GM12878 (cell line): ENCODE data around the gene KLF8. TPM values are rescaled to one million over a fixed set of nuclear protein-coding genes. Genes with fewer than 3 reads are reported as not detected.

Experiments
- ATAC-seq: fragments of 200-7000 bp; cut with Tn5 transposase; 3 replicates; pipeline ENCODE4 v1.9.1; 2020; ENCODE audit warnings: mild to moderate bottlenecking, moderate library complexity
- BruUV-seq: library from RNA; stranded (reverse); fragments of 400-500 nt; replicated peaks from 2 replicates; lab custom pipeline; 2021; lab: Mats Ljungman, UMichigan
- CTCF ChIA-PET: fragments of 300-600 bp; sonication (Branson Sonifier 250); formaldehyde crosslinking; extraction: SDS; loops from one replicate; lab custom pipeline; 2021; ENCODE audit warnings: inconsistent platforms; lab: Yijun Ruan, JAX
- POLR2A ChIA-PET: fragments of 350-600 bp; formaldehyde crosslinking; extraction: SDS; loops from one replicate; lab custom pipeline; 2021; ENCODE audit warnings: inconsistent platforms; lab: Charles Lee
- RAD21 ChIA-PET: fragments of 300-600 bp; sonication (Branson Sonifier 250); formaldehyde crosslinking; loops from one replicate; lab custom pipeline; 2023; ENCODE audit warnings: antibody characterized with exemption; ENCODE audit not compliant: unreplicated experiment; lab: Charles Lee
- SMC1A ChIA-PET: fragments of 300-600 bp; sonication (Branson Sonifier 250); formaldehyde crosslinking; loops from one replicate; lab custom pipeline; 2023; ENCODE audit not compliant: unreplicated experiment, uncharacterized antibody; lab: Charles Lee
- DNase-seq: peaks from one replicate; pipeline ENCODE4 v3.0.0-alpha.2; 2011; ENCODE audit warnings: low read depth, low spot score
- FAIRE-seq: peaks from 3 replicates; lab custom pipeline; 2011; peaks lifted over from hg19 to GRCh38; lab: Jason Lieb, UNC
- H2AFZ ChIP-seq: 2 replicates; pipeline ENCODE4 v1.6.0; 2011; ENCODE audit warnings: low read depth, low read length, control low read depth; ENCODE audit not compliant: control insufficient read depth
- H3K27ac ChIP-seq: 2 replicates; pipeline ENCODE4 v1.5.1; 2011; ENCODE audit warnings: control low read depth; ENCODE audit not compliant: control insufficient read depth, insufficient read depth
- H3K27me3 ChIP-seq, 2 experiments: replicated peaks in 1 of 2; 2 replicates each; pipeline versions ENCODE4 v1.6.0 to v1.6.1; 2011; ENCODE audit warnings: low read length in 1 of 2; ENCODE audit not compliant: control insufficient read depth in 2 of 2, insufficient read depth in 2 of 2
- H3K36me3 ChIP-seq, 2 experiments: 2 replicates each; pipeline ENCODE4 v1.5.1; 2011; ENCODE audit warnings: low read length in 1 of 2; ENCODE audit not compliant: control insufficient read depth in 2 of 2, insufficient read depth in 2 of 2
- H3K4me1 ChIP-seq: 2 replicates; pipeline ENCODE4 v1.6.1; 2011; ENCODE audit warnings: mild to moderate bottlenecking, low read length, moderate library complexity, mixed read lengths; ENCODE audit not compliant: control insufficient read depth, insufficient read depth
- H3K4me2 ChIP-seq: 2 replicates; pipeline ENCODE4 v1.6.0; 2011; ENCODE audit warnings: control low read depth; ENCODE audit not compliant: control insufficient read depth, insufficient read depth
- H3K4me3 ChIP-seq: fragments of 200-600 bp; sonication (generic); 2 replicates; pipeline ENCODE4 v1.5.1; 2016
- H3K79me2 ChIP-seq: 2 replicates; pipeline ENCODE4 v1.6.0; 2011; ENCODE audit warnings: low read length; ENCODE audit not compliant: control insufficient read depth, insufficient read depth
- H3K9ac ChIP-seq: 2 replicates; pipeline ENCODE4 v1.8.0; 2011; ENCODE audit warnings: low read length, control low read depth, mixed read lengths; ENCODE audit not compliant: control insufficient read depth, insufficient read depth
- H3K9me3 ChIP-seq: replicated peaks from 3 replicates; pipeline ENCODE4 v1.5.1; 2011; ENCODE audit warnings: mild to moderate bottlenecking, low read length; ENCODE audit not compliant: control insufficient read depth, insufficient read depth
- H4K20me1 ChIP-seq: 2 replicates; pipeline ENCODE4 v1.6.0; 2011; ENCODE audit not compliant: control insufficient read depth, insufficient read depth
- CHD2 ChIP-seq: IDR thresholded peaks from 2 replicates; pipeline ENCODE4 v1.6.1; 2011; ENCODE audit warnings: low read depth, low read length, improper control_type of control experiment, borderline replicate concordance
- EZH2 ChIP-seq: IDR thresholded peaks from 2 replicates; pipeline ENCODE4 v1.6.1; 2012; ENCODE audit warnings: low read depth, mild to moderate bottlenecking, control low read depth, inconsistent platforms, low read length, borderline replicate concordance; ENCODE audit not compliant: control insufficient read depth
- HDAC6 ChIP-seq: fragments of 200-600 bp; sonication (generic); IDR thresholded peaks from one replicate; pipeline ENCODE4 v1.8.0; 2017; ENCODE audit warnings: antibody characterized with exemption; ENCODE audit not compliant: unreplicated experiment
- HDGF ChIP-seq: fragments of 450-650 bp; IDR thresholded peaks from 2 replicates; pipeline ENCODE4 v1.6.1; 2016; ENCODE audit warnings: antibody characterized with exemption
- IKZF2 ChIP-seq, 2 experiments: fragments of 450-650 bp; IDR thresholded peaks; 2 replicates each; pipeline ENCODE4 v1.6.1; 2017; ENCODE audit warnings: mild to moderate bottlenecking in 2 of 2, moderate library complexity in 2 of 2
- NKRF ChIP-seq: fragments of 450-650 bp; conservative IDR thresholded peaks from 2 replicates; pipeline ENCODE4 v1.6.1; 2017; ENCODE audit warnings: mild to moderate bottlenecking, moderate library complexity
- PAX5 ChIP-seq: IDR thresholded peaks from 2 replicates; pipeline ENCODE4 v1.6.1; 2011; ENCODE audit warnings: low read depth, low read length, borderline replicate concordance
- RAD21 ChIP-seq: IDR thresholded peaks from 2 replicates; pipeline ENCODE4 v1.6.1; 2011; ENCODE audit warnings: mild to moderate bottlenecking, low read depth, low read length, moderate library complexity; ENCODE audit not compliant: insufficient read depth
- RB1 ChIP-seq: fragments of 450-650 bp; formaldehyde crosslinking; IDR thresholded peaks from 2 replicates; pipeline ENCODE4 v1.6.1; 2017; ENCODE audit warnings: mild to moderate bottlenecking, borderline replicate concordance
- RELA ChIP-seq: fragments of 450-650 bp; IDR thresholded peaks from 2 replicates; pipeline ENCODE4 v1.8.0; 2014; ENCODE audit warnings: borderline replicate concordance; ENCODE audit not compliant: partially characterized antibody
- SMAD1 ChIP-seq: fragments of 450-650 bp; IDR thresholded peaks from 2 replicates; pipeline ENCODE4 v1.6.1; 2018; ENCODE audit warnings: mild to moderate bottlenecking, low read depth; ENCODE audit not compliant: partially characterized antibody
- SUZ12 ChIP-seq: fragments of 200-600 bp; sonication (generic); IDR thresholded peaks from one replicate; pipeline ENCODE4 v1.6.1; 2018; ENCODE audit warnings: antibody characterized with exemption, mild to moderate bottlenecking; ENCODE audit not compliant: unreplicated experiment
- TARDBP ChIP-seq: IDR thresholded peaks from 2 replicates; pipeline ENCODE4 v1.6.1; 2016; ENCODE audit warnings: borderline replicate concordance
- ZNF217 ChIP-seq: fragments of 450-650 bp; IDR thresholded peaks from 2 replicates; pipeline ENCODE4 v1.6.1; 2017; ENCODE audit warnings: antibody characterized with exemption, mild to moderate bottlenecking
- ZNF622 ChIP-seq: fragments of 450-650 bp; IDR thresholded peaks from 2 replicates; pipeline ENCODE4 v1.6.1; 2017; ENCODE audit warnings: mild to moderate bottlenecking, inconsistent platforms
- ZNF687 ChIP-seq: fragments of 450-650 bp; IDR thresholded peaks from 2 replicates; pipeline ENCODE4 v1.6.1; 2017; ENCODE audit warnings: mild to moderate bottlenecking, moderate library complexity
- WGBS: methylation state at CpG from one replicate; pipeline ENCODE4 v1.1.6; 2016; ENCODE audit warnings: low lambda C conversion rate; ENCODE audit not compliant: insufficient replicate concordance, insufficient coverage; ENCODE audit errors: missing lambda C conversion rate; 5-methylcytosine and 5-hydroxymethylcytosine counted together
- in situ Hi-C: fragments of 300-500 bp; cut with MboI; formaldehyde crosslinking; loops from 9 replicates; pipeline ENCODE4 v1.14.3; 2018; ENCODE audit warnings: mixed read lengths
- intact Hi-C: fragments of 100-400 bp; cut with micrococcal nuclease; formaldehyde crosslinking; loops from one replicate; pipeline ENCODE4 v1.14.2; 2022; ENCODE audit not compliant: unreplicated experiment
- polyA plus RNA-seq, 11 experiments: library from polyadenylated mRNA; depleted of rRNA in 4 of 11; unstranded in 6 of 11; stranded (reverse) in 5 of 11; fragments of >200 nt; fragmentation: Nextera tagmentation in 4 of 11; fragmentation: Illumina TruSeq in 1 of 11; extraction: Ambion mirVana in 4 of 11; extraction: Trizol in 1 of 11; gene quantifications; 1 replicate in 1 of 11; 2 replicates in 10 of 11; pipeline versions ENCODE4 v1.2.1 to v1.2.3, GENCODE V29; 2011 to 2016; ENCODE audit warnings: inconsistent platforms in 2 of 11, missing spikeins in 2 of 11, low read depth in 1 of 11
- total RNA-seq, 4 experiments: library from RNA; depleted of rRNA in 3 of 4; stranded (reverse); fragments of >200 nt in 3 of 4; fragmentation: Illumina TruSeq in 1 of 4; extraction: Trizol in 1 of 4; gene quantifications; 2 replicates each; pipeline versions ENCODE4 v1.2.1 to v1.2.3, GENCODE V29; 2013 to 2021
- TF ChIP-seq, protein P1 (sequence below): fragments of 450-650 bp; IDR thresholded peaks from 2 replicates; pipeline ENCODE4 v1.6.1; 2017; ENCODE audit warnings: mild to moderate bottlenecking, low read depth, inconsistent platforms; ENCODE audit not compliant: poor library complexity, severe bottlenecking

Gene KLF8
- total and polyA plus RNA-seq, 10 of the 15 experiments (the other 5 are each of a cell fraction or from before 2014, with no cell fraction given): 0.31 to 27.3 (median 0.99) TPM

DNA sequence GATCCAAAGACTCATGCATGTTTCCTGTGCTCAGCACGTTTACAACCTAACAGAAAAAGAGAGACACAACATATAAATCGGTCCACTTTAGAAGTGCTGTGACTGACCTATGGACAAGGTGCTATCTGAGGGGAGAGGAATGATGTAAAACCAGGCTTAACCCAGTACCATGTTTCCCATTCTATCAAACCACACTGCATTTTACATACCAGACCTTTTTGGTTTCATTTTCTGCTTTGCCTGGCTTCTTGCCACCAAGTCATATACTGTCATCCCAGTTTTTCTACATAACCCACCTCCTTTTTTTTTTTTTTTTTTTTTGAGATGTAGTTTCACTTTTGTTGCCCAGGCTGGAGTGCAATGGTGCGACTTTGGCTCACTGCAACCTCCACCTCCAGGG is 82.2 kb downstream of the KLF8 start (continued):
- TF ChIP-seq ZNF687: no peak

GRCh38 chrX:56318076-56318475 is 85.9 kb downstream of the KLF8 start:
- no peak for TF ChIP-seq TARDBP
- TF ChIP-seq, protein P1, sequence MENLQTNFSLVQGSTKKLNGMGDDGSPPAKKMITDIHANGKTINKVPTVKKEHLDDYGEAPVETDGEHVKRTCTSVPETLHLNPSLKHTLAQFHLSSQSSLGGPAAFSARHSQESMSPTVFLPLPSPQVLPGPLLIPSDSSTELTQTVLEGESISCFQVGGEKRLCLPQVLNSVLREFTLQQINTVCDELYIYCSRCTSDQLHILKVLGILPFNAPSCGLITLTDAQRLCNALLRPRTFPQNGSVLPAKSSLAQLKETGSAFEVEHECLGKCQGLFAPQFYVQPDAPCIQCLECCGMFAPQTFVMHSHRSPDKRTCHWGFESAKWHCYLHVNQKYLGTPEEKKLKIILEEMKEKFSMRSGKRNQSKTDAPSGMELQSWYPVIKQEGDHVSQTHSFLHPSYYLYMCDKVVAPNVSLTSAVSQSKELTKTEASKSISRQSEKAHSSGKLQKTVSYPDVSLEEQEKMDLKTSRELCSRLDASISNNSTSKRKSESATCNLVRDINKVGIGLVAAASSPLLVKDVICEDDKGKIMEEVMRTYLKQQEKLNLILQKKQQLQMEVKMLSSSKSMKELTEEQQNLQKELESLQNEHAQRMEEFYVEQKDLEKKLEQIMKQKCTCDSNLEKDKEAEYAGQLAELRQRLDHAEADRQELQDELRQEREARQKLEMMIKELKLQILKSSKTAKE: no peak
- no peak for TF ChIP-seq RAD21
- no peak for TF ChIP-seq NKRF
- no peak for TF ChIP-seq EZH2
- TF ChIP-seq IKZF2 (IDR thresholded peaks at IDR 0.05): no peak
- TF ChIP-seq RELA: no peak
- TF ChIP-seq ZNF217: no peak
- TF ChIP-seq SMAD1: no peak
- no peak for TF ChIP-seq RB1
- TF ChIP-seq CHD2: no peak
- no peak for TF ChIP-seq ZNF622
- TF ChIP-seq SUZ12: no peak
- TF ChIP-seq HDAC6: no peak
- TF ChIP-seq HDGF: no peak
- no peak for TF ChIP-seq PAX5
- H3K79me2 ChIP-seq: no peaks in the 10 kb centered on the region
- H2AFZ ChIP-seq: no peak overlapping the region
- no peaks in the 10 kb centered on the region for H3K36me3 ChIP-seq
- ChIA-PET POLR2A (no interaction called here), RAD21 (no interaction called here), SMC1A (no interaction called here), CTCF (no interaction called here)
- H3K9ac ChIP-seq: no peak overlapping the region
- BruUV-seq: no TSS peak
- intact Hi-C loops: no loop called here
- DNase-seq (no peak), FAIRE-seq (no peak), ATAC-seq (no peak)
- H4K20me1 ChIP-seq: no peaks in the 10 kb centered on the region
- H3K4me3 ChIP-seq: no peak overlapping the region
- in situ Hi-C loops: no loop called here
- H3K27me3 ChIP-seq: no peaks in the 10 kb centered on the region
- H3K9me3 ChIP-seq: no peaks in the 10 kb centered on the region; the same call in 2 of the 3 replicates
- H3K4me2 ChIP-seq: no peak overlapping the region
- no peak overlapping the region for H3K27ac ChIP-seq
- no peaks in the 10 kb centered on the region for H3K4me1 ChIP-seq
- 32% methylated on average over 2 of the region's 2 CpGs for WGBS
